ENCODE measurements around the gene THUMPD3. TPM values are rescaled to one million over a fixed set of nuclear protein-coding genes. Genes with fewer than 3 reads are reported as not detected.

THUMPD3 gene
- total RNA-seq, 4 donors from 2014 or later, result 19.8 to 37.6 (median 27.0) TPM

GRCh38 chr3:9405756-9406155 lies 42.9 kb downstream of the THUMPD3 start:
- intact Hi-C loops (cut with DNase I; ENCODE audit: low total_unique reads), result no loop called here
- WGBS, 2 donors, result 30 to 40% methylated on average over 3 of the region's 3 CpGs
- no peak overlapping the region for H3K4me3 ChIP-seq (ENCODE audit: low read depth, poor library complexity, severe bottlenecking)
- TF ChIP-seq CTCF (IDR thresholded peaks at IDR 0.05) (no peak), POLR2A (IDR thresholded peaks at IDR 0.05) (no peak)
- no peak for DNase-seq (ENCODE audit: low spot score in 2 of 2)

GRCh38 chr3:9406856-9407626 lies 44.2 kb downstream of the THUMPD3 start:
- 87 to 92% methylated on average over 7 of the region's 7 CpGs for WGBS, 2 donors
- DNase-seq (ENCODE audit: low spot score in 2 of 2), result no peak
- no peak overlapping the region for H3K4me3 ChIP-seq (ENCODE audit: low read depth, poor library complexity, severe bottlenecking)
- TF ChIP-seq POLR2A (IDR thresholded peaks at IDR 0.05) (no peak), CTCF (IDR thresholded peaks at IDR 0.05) (no peak)
- intact Hi-C loops (cut with DNase I; ENCODE audit: low total_unique reads), result no loop called here

- TF ChIP-seq CTCF (IDR thresholded peaks at IDR 0.05), result no peak
- no peak for TF ChIP-seq POLR2A (IDR thresholded peaks at IDR 0.05)
- intact Hi-C loops (cut with DNase I; ENCODE audit: low total_unique reads), result no loop called here
- no peak for DNase-seq (ENCODE audit: low spot score in 2 of 2)
- 88 to 95% methylated on average over 6 of the region's 6 CpGs for WGBS, 2 donors
- no peak overlapping the region for H3K4me3 ChIP-seq (ENCODE audit: low read depth, poor library complexity, severe bottlenecking)
Measured at GRCh38 chr3:9408061-9408460, 45.2 kb downstream of the THUMPD3 start.

- intact Hi-C loops (cut with DNase I; ENCODE audit: low total_unique reads), result no loop called here
- WGBS, 2 donors, result 80% methylated on average over 1 of the region's 1 CpG
- TF ChIP-seq CTCF (IDR thresholded peaks at IDR 0.05) (no peak), POLR2A (IDR thresholded peaks at IDR 0.05) (no peak)
- H3K4me3 ChIP-seq (ENCODE audit: low read depth, poor library complexity, severe bottlenecking), result no peak overlapping the region
- DNase-seq (ENCODE audit: low spot score in 2 of 2), result no peak
Measured at GRCh38 chr3:9408546-9408945, 45.7 kb downstream of the THUMPD3 start.

- WGBS, 2 donors, result 81 to 85% methylated on average over 6 of the region's 6 CpGs
- TF ChIP-seq POLR2A (IDR thresholded peaks at IDR 0.05) (no peak), CTCF (IDR thresholded peaks at IDR 0.05) (no peak)
- intact Hi-C loops (cut with DNase I; ENCODE audit: low total_unique reads), result no loop called here
- no peak overlapping the region for H3K4me3 ChIP-seq (ENCODE audit: low read depth, poor library complexity, severe bottlenecking)
- no peak for DNase-seq (ENCODE audit: low spot score in 2 of 2)
Measured at GRCh38 chr3:9409981-9410854, 47.4 kb downstream of the THUMPD3 start.

Data from lower leg skin (tissue), 4 donors.